Measurements from ENCODE around the gene BTF3.

GRCh38 chr5:73493421-73493820 is 4.8 kb upstream of the BTF3 start:
- TF ChIP-seq CTCF (IDR thresholded peaks at IDR 0.05) = no peak
- no peak for TF ChIP-seq POLR2A (IDR thresholded peaks at IDR 0.05)

Data from testis (tissue), 2 donors.